ENCODE results near the gene PRDM11. TPM values are rescaled to one million over a fixed set of nuclear protein-coding genes. Genes with fewer than 3 reads are reported as not detected.
"Not testable (repeated sequence)": the region's sequence is repeated elsewhere in the genome, so short reads cannot be mapped to it uniquely, and the experiment has no call there.

Gene PRDM11
- total and polyA plus RNA-seq, 9 donors, result 17.3 to 27.1 (median 21.6) TPM

DNA sequence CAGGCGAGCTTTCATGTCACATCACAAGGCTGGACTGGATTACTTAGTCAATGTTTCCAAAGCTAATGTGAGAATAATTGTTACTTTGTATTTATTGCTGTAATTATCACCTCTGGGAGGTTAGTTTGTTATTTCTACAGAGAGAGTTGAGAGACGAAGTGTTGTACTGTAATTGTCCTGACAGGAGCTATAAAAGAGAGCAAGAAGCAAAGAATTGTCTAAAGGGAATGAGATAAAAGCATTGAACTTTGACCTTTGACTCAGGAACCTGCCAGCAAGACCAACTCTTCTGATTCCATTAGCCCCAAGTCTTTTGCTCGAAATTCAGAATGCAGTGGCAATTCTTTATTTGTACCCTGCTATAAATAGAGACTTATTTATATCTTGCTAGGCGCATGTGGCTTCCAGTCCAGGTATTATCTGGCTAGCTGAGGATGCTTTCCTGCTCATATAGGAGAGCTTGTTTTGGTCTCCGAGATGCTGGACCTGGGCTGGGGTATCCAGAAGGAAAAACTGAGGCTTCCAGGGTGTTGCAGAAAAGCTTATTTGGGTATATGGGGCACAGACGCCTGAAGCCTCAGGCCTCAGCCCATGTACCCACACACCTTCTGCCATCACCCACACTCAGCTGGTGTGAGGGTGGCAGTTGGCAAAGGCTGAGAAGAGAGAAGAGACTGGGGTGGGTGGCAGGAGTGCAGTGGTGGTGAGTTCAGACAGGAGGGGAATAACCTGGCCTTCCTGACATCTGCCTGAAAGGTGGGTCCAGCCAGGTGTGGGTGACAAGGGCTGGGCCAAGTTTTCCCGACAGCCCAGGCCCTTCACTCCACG is 99.0 kb downstream of the PRDM11 start:
- Histone ChIP-seq H3K27me3 (ENCODE audit: control insufficient read depth, insufficient read depth, low read length) (no peaks in the 10 kb centered on the region), H3K36me3 (ENCODE audit: control insufficient read depth, insufficient read depth, low read length) (no peaks in the 10 kb centered on the region), H3K4me1 (ENCODE audit: control insufficient read depth, insufficient read depth, low read length) (peaks cover 5% of the 10 kb centered on the region), H3K4me3 (ENCODE audit: low read length) (no peak overlapping the region), H3K27ac (ENCODE audit: low read length) (no peak overlapping the region), H3K9me3 (replicated peaks; ENCODE audit: control insufficient read depth, low read depth, low read length) (no peaks in the 10 kb centered on the region)
- no peak for DNase-seq
- 80% methylated on average over 3 of the region's 8 CpGs for WGBS (ENCODE audit: insufficient coverage)

DNA sequence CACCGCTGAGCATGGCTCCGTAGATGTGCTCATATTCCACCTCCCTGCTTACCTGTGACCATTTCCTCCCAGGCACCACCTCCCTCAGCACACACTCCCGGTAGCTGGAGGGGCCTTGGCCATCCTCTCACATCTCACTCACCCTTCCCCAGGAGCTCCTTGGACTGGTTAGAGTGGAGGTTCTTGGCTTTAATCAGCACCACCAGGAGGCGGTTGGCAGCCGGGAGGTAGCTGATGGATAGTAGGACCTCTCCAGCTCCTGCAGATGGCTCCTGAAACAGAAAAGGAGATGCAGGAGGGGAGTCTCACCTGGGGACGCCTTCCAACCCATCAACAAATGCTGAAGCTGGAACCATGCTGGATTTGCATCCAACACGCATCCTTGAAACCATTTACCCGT is 99.8 kb downstream of the PRDM11 start:
- Histone ChIP-seq H3K27me3 (ENCODE audit: control insufficient read depth, insufficient read depth, low read length) (no peaks in the 10 kb centered on the region), H3K9me3 (replicated peaks; ENCODE audit: control insufficient read depth, low read depth, low read length) (no peaks in the 10 kb centered on the region), H3K36me3 (ENCODE audit: control insufficient read depth, insufficient read depth, low read length) (no peaks in the 10 kb centered on the region), H3K4me3 (ENCODE audit: low read length) (no peak overlapping the region), H3K27ac (ENCODE audit: low read length) (no peak overlapping the region), H3K4me1 (ENCODE audit: control insufficient read depth, insufficient read depth, low read length) (peaks cover 5% of the 10 kb centered on the region)
- WGBS (ENCODE audit: insufficient coverage), result 83% methylated on average over 3 of the region's 8 CpGs
- DNase-seq, result no peak

DNA sequence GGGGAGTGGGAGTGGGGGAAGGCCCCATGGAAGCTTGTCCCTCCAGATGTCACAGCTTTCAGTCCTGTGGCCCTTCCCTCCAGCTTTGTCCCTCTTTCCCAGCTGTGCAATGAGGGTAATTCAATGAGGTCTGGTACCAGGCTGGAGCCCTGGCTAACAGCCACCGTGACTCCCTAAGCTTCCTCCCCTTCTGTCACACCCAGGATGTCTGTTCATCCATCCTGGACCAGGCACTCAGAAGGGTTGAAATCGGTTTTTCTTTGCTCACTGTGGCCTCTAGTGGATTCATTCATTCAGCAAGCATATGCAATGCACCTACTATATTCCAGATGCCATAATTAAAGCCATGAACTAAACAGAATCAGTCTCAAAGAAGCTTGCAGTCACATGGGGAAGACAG is 101.0 kb downstream of the PRDM11 start:
- no peaks in the 10 kb centered on the region for H3K36me3 ChIP-seq (ENCODE audit: control insufficient read depth, insufficient read depth, low read length)
- no peak overlapping the region for H3K27ac ChIP-seq (ENCODE audit: low read length)
- WGBS (ENCODE audit: insufficient coverage), result 8% methylated on average over 2 of the region's 2 CpGs
- H3K4me1 ChIP-seq (ENCODE audit: control insufficient read depth, insufficient read depth, low read length), result peaks cover 5% of the 10 kb centered on the region
- H3K9me3 ChIP-seq (replicated peaks; ENCODE audit: control insufficient read depth, low read depth, low read length), result no peaks in the 10 kb centered on the region
- no peak overlapping the region for H3K4me3 ChIP-seq (ENCODE audit: low read length)
- peak; percentile 39 for DNase-seq
- no peaks in the 10 kb centered on the region for H3K27me3 ChIP-seq (ENCODE audit: control insufficient read depth, insufficient read depth, low read length)

DNA sequence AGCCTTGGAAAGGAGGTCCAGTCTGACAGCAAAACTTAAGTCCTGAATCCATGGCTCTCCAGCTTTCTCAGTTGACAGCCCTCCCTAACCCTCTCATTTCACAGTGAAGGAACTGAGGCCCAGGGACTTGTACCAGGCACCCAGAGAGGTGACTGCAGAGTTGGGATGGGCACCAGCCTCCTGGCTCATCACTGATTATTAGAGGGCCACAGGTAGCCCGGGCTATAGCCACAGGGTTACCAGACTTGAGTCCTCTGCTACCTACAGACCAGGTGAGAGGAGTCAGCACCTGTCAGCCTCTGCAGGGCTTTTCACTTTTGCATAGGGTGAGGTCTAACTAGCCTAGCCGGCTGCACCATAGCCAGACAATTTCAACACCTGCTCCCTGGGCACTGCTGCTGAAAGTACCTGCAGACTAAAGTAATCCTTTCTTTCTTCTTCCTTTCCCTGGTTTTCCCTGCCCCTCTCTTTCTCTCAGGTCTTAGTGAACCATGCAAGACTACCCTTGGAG is 102.1 kb downstream of the PRDM11 start:
- no peaks in the 10 kb centered on the region for H3K27me3 ChIP-seq (ENCODE audit: control insufficient read depth, insufficient read depth, low read length)
- peaks cover 11% of the 10 kb centered on the region for H3K4me1 ChIP-seq (ENCODE audit: control insufficient read depth, insufficient read depth, low read length)
- DNase-seq, result no peak
- H3K27ac ChIP-seq (ENCODE audit: low read length), result no peak overlapping the region
- no peaks in the 10 kb centered on the region for H3K9me3 ChIP-seq (replicated peaks; ENCODE audit: control insufficient read depth, low read depth, low read length)
- no peak overlapping the region for H3K4me3 ChIP-seq (ENCODE audit: low read length)
- WGBS (ENCODE audit: insufficient coverage), result 88% methylated on average over 2 of the region's 2 CpGs
- no peaks in the 10 kb centered on the region for H3K36me3 ChIP-seq (ENCODE audit: control insufficient read depth, insufficient read depth, low read length)

DNA sequence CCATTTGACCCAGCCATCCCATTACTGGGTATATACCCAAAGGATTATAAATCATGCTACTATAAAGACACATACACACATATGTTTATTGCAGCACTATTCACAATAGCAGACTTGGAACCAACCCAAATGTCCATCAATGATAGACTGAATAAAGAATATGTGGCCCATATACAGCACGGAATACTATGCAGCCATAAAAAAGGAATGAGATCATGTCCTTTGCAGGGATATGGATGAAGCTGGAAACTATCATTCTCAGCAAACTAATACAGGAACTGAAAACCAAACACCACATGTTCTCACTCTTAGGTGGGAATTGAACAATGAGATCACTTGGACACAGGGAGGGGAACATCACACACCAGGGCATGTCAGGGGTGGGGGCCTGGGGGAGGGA is 102.9 kb downstream of the PRDM11 start:
- WGBS (ENCODE audit: insufficient coverage), result no CpG with 5 or more reads among the region's 1 CpG
- not testable (repeated sequence) for H3K27ac ChIP-seq (ENCODE audit: low read length); DNase-seq

DNA sequence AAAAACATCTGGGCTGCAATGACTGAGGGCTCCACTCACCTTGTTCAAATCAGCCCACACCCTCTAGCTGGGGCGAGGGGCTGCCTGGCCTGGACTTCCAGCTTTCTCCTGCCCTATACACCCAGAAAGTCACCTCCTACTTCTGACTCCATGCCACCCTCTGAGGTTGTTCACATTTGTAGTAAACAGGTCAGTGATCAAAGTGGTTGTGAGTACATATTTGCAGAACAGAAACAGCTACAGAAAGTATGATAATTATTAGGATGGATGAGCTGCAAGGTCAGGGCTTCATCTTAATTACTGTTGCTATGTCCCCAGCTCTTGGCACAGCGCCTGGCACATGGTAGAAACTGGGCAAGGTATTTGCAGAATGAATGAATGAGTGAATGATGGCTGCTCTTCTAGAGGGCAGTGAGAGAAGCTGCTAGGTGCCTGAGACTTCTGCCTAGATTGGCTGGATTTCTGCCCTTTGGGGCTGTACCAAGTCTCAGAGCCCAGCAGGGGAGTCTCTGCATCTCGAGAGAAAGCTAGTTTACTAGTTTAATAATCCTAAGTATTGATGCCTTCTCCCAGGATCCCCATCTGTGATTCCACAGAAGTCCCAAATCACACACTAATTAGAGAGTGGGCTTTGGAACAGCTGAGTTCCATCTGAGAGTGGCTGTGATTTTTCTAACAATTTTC is 103.7 kb downstream of the PRDM11 start:
- H3K9me3 ChIP-seq (replicated peaks; ENCODE audit: control insufficient read depth, low read depth, low read length), result no peaks in the 10 kb centered on the region
- WGBS (ENCODE audit: insufficient coverage), result 91% methylated on average over 1 of the region's 3 CpGs
- H3K27ac ChIP-seq (ENCODE audit: low read length), result no peak overlapping the region
- H3K36me3 ChIP-seq (ENCODE audit: control insufficient read depth, insufficient read depth, low read length), result no peaks in the 10 kb centered on the region
- H3K4me3 ChIP-seq (ENCODE audit: low read length), result no peak overlapping the region
- no peaks in the 10 kb centered on the region for H3K27me3 ChIP-seq (ENCODE audit: control insufficient read depth, insufficient read depth, low read length)
- H3K4me1 ChIP-seq (ENCODE audit: control insufficient read depth, insufficient read depth, low read length), result peaks cover 11% of the 10 kb centered on the region
- peak; percentile 18 for DNase-seq

More for the DNA sequence above, 102.9 kb downstream of the PRDM11 start:
- not testable (repeated sequence) for H3K9me3 ChIP-seq (replicated peaks; ENCODE audit: control insufficient read depth, low read depth, low read length); H3K4me3 ChIP-seq (ENCODE audit: low read length); H3K27me3 ChIP-seq (ENCODE audit: control insufficient read depth, insufficient read depth, low read length); H3K36me3 ChIP-seq (ENCODE audit: control insufficient read depth, insufficient read depth, low read length)
- H3K4me1 ChIP-seq (ENCODE audit: control insufficient read depth, insufficient read depth, low read length), result peaks cover 11% of the 10 kb centered on the region

DNA sequence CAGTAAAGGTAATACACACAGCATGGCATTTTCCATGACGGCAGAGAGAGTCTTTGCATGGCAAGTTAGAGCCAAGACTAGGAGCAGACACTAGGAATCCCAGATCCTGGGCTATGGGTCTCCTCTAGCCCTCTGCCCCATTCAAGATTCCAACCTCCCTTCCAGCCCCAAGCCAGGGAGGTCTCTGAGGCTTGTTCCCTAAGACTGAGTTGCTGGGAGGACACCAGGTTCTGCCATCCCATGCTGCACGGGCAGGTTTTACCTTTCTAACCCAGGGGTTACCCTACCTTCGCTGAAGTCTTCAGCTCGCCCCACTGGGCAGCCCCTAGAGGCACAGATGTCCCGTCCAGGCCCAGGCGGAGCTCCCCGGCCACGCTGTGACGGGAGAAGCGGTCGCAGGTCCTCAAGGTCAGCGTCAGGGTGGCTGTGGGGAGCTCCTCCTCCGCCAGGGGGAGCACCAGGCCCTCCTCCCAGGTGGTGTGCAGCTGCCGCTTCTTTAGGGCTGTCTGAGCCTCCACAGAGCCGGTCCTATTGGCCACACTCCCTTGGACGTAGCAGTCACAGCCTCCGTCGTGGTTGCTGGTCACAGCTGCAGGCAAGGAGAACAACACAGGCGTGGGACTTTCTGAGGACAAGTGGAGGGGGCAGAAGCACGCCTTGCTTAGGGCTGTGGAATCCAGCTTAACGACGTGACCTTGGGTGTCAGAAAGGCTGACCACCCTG is 105.9 kb downstream of the PRDM11 start:
- H3K4me1 ChIP-seq (ENCODE audit: control insufficient read depth, insufficient read depth, low read length), result peaks cover 9% of the 10 kb centered on the region
- peak; percentile 44 for DNase-seq
- no peaks in the 10 kb centered on the region for H3K27me3 ChIP-seq (ENCODE audit: control insufficient read depth, insufficient read depth, low read length)
- H3K9me3 ChIP-seq (replicated peaks; ENCODE audit: control insufficient read depth, low read depth, low read length), result no peaks in the 10 kb centered on the region
- no peak overlapping the region for H3K4me3 ChIP-seq (ENCODE audit: low read length)
- WGBS (ENCODE audit: insufficient coverage), result 46% methylated on average over 21 of the region's 22 CpGs
- no peaks in the 10 kb centered on the region for H3K36me3 ChIP-seq (ENCODE audit: control insufficient read depth, insufficient read depth, low read length)
- no peak overlapping the region for H3K27ac ChIP-seq (ENCODE audit: low read length)

DNA sequence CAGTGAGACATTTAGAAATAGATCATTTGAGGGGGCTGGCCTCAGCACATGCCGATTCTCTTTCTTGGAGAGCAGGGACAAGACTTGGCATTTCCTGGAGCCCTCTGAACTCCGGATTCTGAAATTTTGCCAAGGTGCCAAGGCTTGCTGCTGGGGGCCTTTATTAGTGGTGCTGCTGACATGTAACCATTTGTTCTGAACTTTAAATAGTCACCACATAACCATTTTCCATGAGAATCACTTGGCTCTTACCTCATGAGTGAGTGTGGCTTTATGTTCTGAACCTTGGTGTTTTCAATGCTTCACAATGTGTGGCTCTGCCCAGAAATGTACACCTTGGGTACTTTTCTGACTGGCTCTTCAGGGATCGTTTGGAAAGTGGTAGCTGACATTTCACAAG is 106.4 kb downstream of the PRDM11 start:
- WGBS (ENCODE audit: insufficient coverage), result 81% methylated on average over 3 of the region's 3 CpGs
- Histone ChIP-seq H3K36me3 (ENCODE audit: control insufficient read depth, insufficient read depth, low read length) (no peaks in the 10 kb centered on the region), H3K4me1 (ENCODE audit: control insufficient read depth, insufficient read depth, low read length) (peaks cover 7% of the 10 kb centered on the region), H3K4me3 (ENCODE audit: low read length) (no peak overlapping the region), H3K9me3 (replicated peaks; ENCODE audit: control insufficient read depth, low read depth, low read length) (no peaks in the 10 kb centered on the region), H3K27ac (ENCODE audit: low read length) (no peak overlapping the region), H3K27me3 (ENCODE audit: control insufficient read depth, insufficient read depth, low read length) (peaks cover 2% of the 10 kb centered on the region)
- no peak for DNase-seq

DNA sequence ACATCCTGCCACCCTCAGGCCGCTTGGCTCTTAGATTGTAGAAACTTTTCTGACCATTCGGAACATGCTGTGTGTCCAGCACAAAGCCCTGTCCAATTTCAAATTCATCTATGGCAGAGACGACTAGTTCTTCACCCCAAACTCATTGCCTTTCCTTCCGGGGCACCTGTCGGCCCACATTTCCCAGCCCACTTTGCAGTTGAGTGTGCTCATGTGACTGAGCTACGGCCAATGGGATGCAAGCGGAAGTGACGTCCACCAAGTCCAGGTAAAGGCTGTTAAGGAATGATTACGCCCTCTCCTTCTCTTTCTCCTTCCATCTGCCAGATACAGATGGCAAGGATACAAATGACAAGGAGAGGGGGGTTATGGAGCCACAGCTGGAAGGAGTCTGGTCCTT is 107.2 kb downstream of the PRDM11 start:
- Histone ChIP-seq H3K9me3 (replicated peaks; ENCODE audit: control insufficient read depth, low read depth, low read length) (no peaks in the 10 kb centered on the region), H3K4me1 (ENCODE audit: control insufficient read depth, insufficient read depth, low read length) (peaks cover 7% of the 10 kb centered on the region), H3K27me3 (ENCODE audit: control insufficient read depth, insufficient read depth, low read length) (peaks cover 2% of the 10 kb centered on the region), H3K36me3 (ENCODE audit: control insufficient read depth, insufficient read depth, low read length) (no peaks in the 10 kb centered on the region), H3K27ac (ENCODE audit: low read length) (no peak overlapping the region), H3K4me3 (ENCODE audit: low read length) (no peak overlapping the region)
- 92% methylated on average over 5 of the region's 9 CpGs for WGBS (ENCODE audit: insufficient coverage)
- no peak for DNase-seq

DNA sequence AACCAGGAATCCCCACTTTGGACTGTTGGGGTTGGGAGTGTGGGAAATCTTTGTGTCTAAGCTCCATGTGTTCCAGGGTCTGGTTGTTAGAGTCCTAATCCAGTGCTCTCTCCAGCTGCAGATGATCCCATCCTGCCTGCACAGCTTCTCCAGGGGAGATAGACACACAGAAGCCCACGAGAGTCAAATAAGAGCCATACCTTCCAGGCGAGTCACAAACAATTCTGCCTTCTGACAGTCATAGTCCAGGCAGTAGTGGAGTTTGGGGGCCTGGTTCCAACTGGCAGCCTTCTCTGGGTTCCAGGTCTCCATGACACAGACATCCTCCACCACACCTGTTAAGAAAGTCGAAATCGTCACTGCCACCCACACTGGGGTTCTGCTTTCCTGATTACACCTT is 107.6 kb downstream of the PRDM11 start:
- Histone ChIP-seq H3K36me3 (ENCODE audit: control insufficient read depth, insufficient read depth, low read length) (no peaks in the 10 kb centered on the region), H3K9me3 (replicated peaks; ENCODE audit: control insufficient read depth, low read depth, low read length) (no peaks in the 10 kb centered on the region), H3K4me3 (ENCODE audit: low read length) (no peak overlapping the region), H3K4me1 (ENCODE audit: control insufficient read depth, insufficient read depth, low read length) (peaks cover 7% of the 10 kb centered on the region), H3K27ac (ENCODE audit: low read length) (no peak overlapping the region), H3K27me3 (ENCODE audit: control insufficient read depth, insufficient read depth, low read length) (peaks cover 2% of the 10 kb centered on the region)
- no peak for DNase-seq
- WGBS (ENCODE audit: insufficient coverage), result 92% methylated on average over 2 of the region's 4 CpGs
